GM19395 (cell line): ENCODE measurements around the gene TOR2A.

Source experiments
- ATAC-seq: cut with Tn5 transposase; IDR thresholded peaks from one replicate; pipeline ENCODE4 v1.9.1; 2021; ENCODE audit warnings: mild to moderate bottlenecking, moderate library complexity; ENCODE audit not compliant: unreplicated experiment

The TOR2A gene

DNA sequence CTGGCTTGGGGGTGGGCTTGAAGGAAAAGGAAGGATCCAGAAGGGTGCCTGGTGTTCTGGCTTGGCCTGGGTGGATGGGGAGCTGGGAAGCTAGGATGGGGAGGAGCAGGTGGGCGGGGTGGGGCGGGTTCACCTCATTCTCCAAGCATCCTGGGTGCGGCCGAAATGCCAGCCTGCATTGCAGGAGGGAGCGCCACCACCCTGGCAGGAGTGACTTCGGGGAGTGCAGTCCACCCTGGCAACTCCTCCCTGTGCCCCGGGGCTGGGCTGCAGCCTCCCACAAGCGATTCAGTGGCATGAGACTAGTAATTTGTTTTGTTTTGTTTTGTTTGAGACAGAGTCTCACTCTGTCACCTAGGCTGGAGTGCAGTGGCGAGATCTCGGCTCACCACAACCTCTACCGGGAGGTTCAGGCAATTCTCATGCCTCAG lies 13.7 kb downstream of the TOR2A start:
- ATAC-seq: no peak

GRCh38 chr9:127720865-127721227 lies 14.2 kb downstream of the TOR2A start:
- no peak for ATAC-seq

DNA sequence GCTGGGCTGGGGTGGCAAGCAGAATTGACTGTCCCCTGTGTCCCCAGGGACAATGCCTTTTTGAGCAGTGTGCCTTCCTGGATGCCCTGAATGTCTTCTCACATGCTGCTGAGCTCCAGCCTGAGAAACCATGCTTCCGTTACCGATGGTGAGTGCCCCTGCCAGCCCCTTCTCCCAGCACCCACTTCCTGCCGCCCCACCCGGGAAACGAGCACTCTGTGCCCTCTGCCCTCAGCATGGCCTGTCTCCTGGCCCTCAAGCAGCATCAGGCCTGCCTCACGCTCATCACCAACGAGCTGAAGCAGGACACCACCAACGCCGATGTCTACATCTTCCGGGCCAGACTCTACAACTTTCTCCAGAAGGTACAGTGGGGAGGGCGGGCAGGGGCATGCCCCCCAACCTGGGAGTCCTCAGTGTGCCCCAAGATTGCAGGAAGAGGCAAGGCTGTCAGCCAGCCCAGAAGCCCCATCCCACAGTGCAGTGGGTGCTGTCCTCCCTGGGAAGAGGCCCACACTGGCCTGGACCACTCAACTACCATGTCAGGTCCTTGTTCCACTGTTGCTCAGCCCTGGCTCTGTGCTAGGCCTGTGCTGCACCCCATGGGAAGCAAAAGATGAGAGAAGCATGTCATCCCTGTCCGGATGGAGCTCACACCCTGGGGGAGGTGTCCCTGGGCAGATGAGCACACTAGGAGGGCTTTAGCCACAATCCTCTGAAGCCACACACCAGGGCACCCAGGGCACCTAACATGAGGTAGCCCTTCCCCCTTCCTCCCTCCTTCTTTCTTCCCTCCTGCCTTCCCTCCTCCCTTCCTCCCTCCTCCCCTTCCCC lies 14.8 kb downstream of the TOR2A start:
- ATAC-seq: no peak

- ATAC-seq: no peak
These were observed 17.3 kb downstream of the TOR2A start for GRCh38 chr9:127717766-127718165.

- ATAC-seq: no peak
These were observed 18.7 kb downstream of the TOR2A start for GRCh38 chr9:127716412-127716811.

- peak; percentile 94 for ATAC-seq
These were observed 19.4 kb downstream of the TOR2A start, which contains the start of the genes PTRH1 and TTC16 for GRCh38 chr9:127715470-127716337. Gene PTRH1, minus strand, starts transcription at chr9:127715663. Its CDS starts 24 bp downstream, at chr9:127715639. Gene TTC16, plus strand, starts transcription at chr9:127716079. Its CDS starts 67 bp downstream, at chr9:127716146.

GRCh38 chr9:127714951-127715469 lies 20.1 kb downstream of the TOR2A start:
- no peak for ATAC-seq

DNA sequence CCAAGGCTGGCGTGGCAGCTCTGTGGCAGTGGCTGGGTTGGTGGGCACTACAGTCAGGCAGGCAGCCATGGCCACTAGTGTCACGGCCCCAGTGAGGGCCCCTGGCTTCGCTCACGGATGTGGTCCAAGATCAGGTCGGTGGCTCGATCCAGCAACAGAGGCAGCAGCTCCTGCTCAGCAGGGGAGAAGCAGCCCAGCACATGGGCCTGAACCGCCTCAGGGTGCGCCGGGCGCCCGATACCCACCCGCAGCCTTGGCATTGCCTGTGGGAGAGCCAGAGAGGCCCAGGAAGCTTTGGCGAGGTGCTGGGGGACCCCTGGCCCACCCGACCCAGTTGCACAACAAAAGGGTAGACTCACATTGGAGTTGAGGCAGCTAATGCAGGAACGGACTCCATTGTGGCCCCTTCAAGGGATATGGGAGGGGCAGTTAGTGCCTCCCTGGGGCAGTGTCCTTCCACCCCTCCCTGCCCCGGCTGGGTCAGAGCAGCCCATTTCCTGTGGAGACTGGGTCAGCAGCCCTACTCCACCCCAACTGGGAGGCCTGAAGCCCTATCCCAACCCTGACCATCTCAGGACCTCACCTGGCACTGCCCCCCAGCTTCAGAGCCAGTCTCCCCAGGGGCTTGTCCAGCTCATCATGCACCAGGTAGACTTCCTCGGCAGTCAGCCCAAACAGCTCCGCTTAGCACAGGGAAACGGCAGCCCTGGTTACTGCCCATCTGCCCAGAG lies 20.9 kb downstream of the TOR2A start:
- ATAC-seq: no peak

- no peak for ATAC-seq
These were observed 22.2 kb downstream of the TOR2A start for GRCh38 chr9:127712867-127713266.

- ATAC-seq: no peak
These were observed 22.7 kb downstream of the TOR2A start for GRCh38 chr9:127712371-127712770.

GRCh38 chr9:127711831-127712274 lies 23.2 kb downstream of the TOR2A start:
- no peak for ATAC-seq

DNA sequence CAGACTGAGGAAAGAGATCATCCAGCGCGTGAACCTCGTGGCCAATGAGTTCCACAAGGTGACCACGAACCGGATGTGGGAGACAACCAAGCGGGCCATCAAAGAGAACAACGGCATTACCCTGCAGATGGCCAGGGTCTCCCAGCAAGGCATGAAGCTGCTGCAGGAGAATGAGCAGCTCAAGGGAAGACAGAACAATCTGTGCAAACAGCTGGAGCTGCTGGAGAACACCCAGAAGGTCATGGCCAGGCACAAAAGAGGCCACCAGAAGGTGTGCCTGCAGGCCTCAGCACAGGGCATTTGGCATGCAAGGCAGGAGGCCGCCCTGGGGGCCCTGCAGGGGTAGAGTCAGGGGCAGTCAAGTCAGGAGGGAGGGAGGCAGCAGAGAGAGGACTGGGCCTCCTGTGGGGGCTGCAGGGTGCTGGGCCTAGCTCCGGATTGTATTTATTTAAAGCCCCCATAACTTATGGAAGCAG lies 23.8 kb downstream of the TOR2A start:
- ATAC-seq: no peak

- ATAC-seq: no peak
These were observed 24.8 kb downstream of the TOR2A start for GRCh38 chr9:127710204-127710783.

GRCh38 chr9:127708952-127709587 lies 26.0 kb downstream of the TOR2A start:
- ATAC-seq: no peak

GRCh38 chr9:127707766-127708165 lies 27.3 kb downstream of the TOR2A start:
- ATAC-seq: no peak

GRCh38 chr9:127706836-127707241 lies 28.3 kb downstream of the TOR2A start, which contains the start of gene CFAP157:
Gene CFAP157, plus strand, starts transcription at chr9:127706988. Its CDS starts 44 bp downstream, at chr9:127707032.
- ATAC-seq: no peak

DNA sequence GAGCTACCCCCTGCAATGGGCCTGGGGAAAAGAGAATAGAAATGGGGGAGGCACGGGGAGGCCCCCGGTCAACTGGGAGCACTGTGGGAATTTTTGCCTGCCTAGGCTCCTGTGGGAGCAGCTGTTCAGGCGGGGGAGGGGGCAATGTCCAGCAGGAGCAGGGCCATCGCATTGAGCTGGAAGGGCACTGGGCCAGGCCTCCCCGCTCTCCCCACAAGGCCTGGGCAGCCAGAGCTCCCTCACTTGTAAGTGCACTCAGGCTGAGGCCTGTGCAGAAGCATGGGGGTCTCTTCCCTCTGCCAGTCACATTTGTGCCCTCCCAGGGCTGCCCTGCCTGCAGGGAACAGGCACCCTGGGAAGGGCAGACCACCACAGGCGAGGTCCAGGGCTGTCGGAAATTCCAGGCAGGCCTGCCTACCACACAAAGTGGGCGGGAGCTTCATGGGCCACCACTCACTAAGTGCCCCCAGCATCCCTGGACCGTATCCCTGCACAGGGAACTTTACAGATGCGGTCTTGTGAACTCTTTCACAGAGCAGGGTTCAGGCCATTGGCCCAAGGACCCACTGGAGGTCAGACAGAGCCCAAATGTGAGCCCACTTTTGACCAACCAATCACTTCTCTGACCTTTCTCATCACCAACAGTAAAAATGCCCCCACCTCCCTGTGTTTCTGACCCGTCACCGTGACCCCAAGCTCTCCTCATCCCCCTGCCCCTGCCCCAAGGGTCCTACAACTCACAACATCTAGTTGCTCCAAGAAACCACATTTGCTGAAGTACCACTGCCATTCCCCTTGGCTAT lies 29.3 kb downstream of the TOR2A start:
- ATAC-seq: no peak

- ATAC-seq: no peak
These were observed 31.7 kb downstream of the TOR2A start for GRCh38 chr9:127703289-127703946.
